Chondrocyte (in vitro differentiated cells): ENCODE results near the gene PTPRS. TPM values are rescaled to one million over a fixed set of nuclear protein-coding genes. Genes with fewer than 3 reads are reported as not detected.

Experiments used
- DNase-seq: peaks from one replicate; pipeline ENCODE4 v3.0.0; 2021; ENCODE audit warnings: mixed read lengths, low spot score
- H3K27ac Mint-ChIP-seq: one replicate; pipeline ENCODE4 v1.8.0; 2021; ENCODE audit warnings: mild to moderate bottlenecking, moderate library complexity, mixed read lengths; ENCODE audit not compliant: unreplicated experiment
- H3K27me3 Mint-ChIP-seq: 2 replicates; pipeline ENCODE4 v1.8.0; 2021; ENCODE audit warnings: low read depth, mixed read lengths
- H3K36me3 Mint-ChIP-seq: 2 replicates; pipeline ENCODE4 v1.8.0; 2021; ENCODE audit warnings: low read depth, mixed read lengths
- H3K4me1 Mint-ChIP-seq: 2 replicates; pipeline ENCODE4 v1.8.0; 2021; ENCODE audit warnings: low read depth, mild to moderate bottlenecking, mixed read lengths
- H3K4me3 Mint-ChIP-seq: one replicate; pipeline ENCODE4 v1.8.0; 2021; ENCODE audit warnings: mild to moderate bottlenecking, moderate library complexity, mixed read lengths; ENCODE audit not compliant: unreplicated experiment
- H3K9me3 Mint-ChIP-seq: 2 replicates; pipeline ENCODE4 v1.8.0; 2021; ENCODE audit warnings: low read depth, mixed read lengths
- total RNA-seq: library from RNA; stranded (reverse); gene quantifications from 3 replicates; pipeline ENCODE4 v1.2.1, GENCODE V29; 2021
- TF ChIP-seq, protein P1 (sequence below): fragments of 200-600 bp; sonication (generic); IDR thresholded peaks from 2 replicates; pipeline ENCODE4 v1.5.0; 2021; ENCODE audit warnings: antibody characterized with exemption, mild to moderate bottlenecking, moderate library complexity

PTPRS gene
- total RNA-seq, 1 donor from 2014 or later: 130 TPM

DNA sequence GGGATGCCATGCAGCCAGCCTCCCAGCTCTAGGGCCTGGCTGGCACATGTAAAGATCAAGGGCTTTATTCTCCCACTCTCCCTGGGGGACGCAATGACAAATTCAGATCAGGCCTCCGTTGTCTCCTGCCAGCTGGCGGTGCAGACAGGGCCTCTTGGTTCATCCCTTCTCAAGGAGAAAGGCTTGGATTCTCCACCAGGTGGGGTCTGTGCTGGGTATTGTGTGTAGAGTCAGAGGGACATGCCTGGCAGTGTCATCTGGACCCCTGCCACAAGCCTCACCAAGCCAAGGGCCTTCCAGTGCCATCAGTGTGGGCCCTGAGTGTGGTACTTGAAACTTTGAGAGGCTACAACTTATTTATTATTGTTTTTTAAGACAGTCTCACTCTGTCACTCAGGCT, 8.4 kb upstream of the PTPRS start:
- TF ChIP-seq, protein P1, sequence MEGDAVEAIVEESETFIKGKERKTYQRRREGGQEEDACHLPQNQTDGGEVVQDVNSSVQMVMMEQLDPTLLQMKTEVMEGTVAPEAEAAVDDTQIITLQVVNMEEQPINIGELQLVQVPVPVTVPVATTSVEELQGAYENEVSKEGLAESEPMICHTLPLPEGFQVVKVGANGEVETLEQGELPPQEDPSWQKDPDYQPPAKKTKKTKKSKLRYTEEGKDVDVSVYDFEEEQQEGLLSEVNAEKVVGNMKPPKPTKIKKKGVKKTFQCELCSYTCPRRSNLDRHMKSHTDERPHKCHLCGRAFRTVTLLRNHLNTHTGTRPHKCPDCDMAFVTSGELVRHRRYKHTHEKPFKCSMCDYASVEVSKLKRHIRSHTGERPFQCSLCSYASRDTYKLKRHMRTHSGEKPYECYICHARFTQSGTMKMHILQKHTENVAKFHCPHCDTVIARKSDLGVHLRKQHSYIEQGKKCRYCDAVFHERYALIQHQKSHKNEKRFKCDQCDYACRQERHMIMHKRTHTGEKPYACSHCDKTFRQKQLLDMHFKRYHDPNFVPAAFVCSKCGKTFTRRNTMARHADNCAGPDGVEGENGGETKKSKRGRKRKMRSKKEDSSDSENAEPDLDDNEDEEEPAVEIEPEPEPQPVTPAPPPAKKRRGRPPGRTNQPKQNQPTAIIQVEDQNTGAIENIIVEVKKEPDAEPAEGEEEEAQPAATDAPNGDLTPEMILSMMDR: peak; percentile 28
- H3K9me3 Mint-ChIP-seq: peaks cover 10% of the 10 kb centered on the region
- peaks cover 5% of the 10 kb centered on the region for H3K27me3 Mint-ChIP-seq
- H3K36me3 Mint-ChIP-seq: peaks cover 3% of the 10 kb centered on the region
- H3K4me1 Mint-ChIP-seq: peaks cover 11% of the 10 kb centered on the region
- H3K4me3 Mint-ChIP-seq: no peak overlapping the region
- DNase-seq: no peak
- no peak overlapping the region for H3K27ac Mint-ChIP-seq

DNA sequence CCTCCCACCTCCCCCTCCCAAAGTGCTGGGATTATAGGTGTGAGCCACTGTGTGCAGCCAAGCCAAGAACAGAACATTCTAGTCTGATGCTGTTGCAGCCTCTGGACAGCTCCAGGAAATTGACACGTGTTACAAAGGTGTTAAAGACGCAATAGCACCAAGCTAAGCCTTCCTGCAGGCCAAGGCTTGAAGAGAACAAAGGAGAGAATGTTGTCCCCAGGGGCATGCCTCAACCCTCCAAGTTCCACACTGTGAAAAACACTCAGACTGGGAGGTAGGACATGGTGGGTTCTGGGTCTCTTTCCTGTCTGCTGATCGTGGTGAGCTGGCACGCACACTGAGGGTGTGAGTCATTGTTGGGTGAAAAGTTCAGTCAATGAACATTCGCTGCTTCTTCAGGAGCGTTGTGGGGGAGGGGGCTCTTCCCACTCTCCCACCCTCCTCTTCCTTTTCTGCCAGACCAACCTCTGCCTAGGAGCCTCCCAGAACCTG, 5.3 kb upstream of the PTPRS start:
- peaks cover 10% of the 10 kb centered on the region for H3K9me3 Mint-ChIP-seq
- no peak for DNase-seq
- TF ChIP-seq, protein P1: no peak
- H3K4me3 Mint-ChIP-seq: no peak overlapping the region
- H3K4me1 Mint-ChIP-seq: peaks cover 11% of the 10 kb centered on the region
- peaks cover 3% of the 10 kb centered on the region for H3K36me3 Mint-ChIP-seq
- peak overlapping the region; percentile 10 for H3K27ac Mint-ChIP-seq
- H3K27me3 Mint-ChIP-seq: peaks cover under 1% of the 10 kb centered on the region

DNA sequence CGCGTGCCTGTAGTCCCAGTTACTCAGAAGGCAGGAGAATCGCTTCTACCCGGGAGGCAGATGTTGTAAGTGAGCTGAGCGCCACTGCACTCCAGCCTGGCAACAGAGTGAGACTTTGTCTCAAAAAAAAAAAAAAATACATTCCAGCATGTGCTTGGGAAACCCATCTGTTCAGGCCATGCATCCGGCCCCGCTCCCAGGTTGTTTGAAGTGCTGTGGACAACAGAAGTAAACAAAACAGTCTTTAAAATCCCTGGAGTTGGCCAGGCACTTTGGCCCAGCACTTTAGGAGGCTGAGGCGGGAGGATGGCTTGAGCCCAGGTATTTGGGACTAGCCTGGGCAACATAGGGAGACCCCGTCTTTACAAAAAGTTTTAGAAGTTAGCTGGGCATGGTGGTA, 3.2 kb upstream of the PTPRS start:
- H3K4me3 Mint-ChIP-seq: no peak overlapping the region
- H3K9me3 Mint-ChIP-seq: peaks cover 10% of the 10 kb centered on the region
- H3K4me1 Mint-ChIP-seq: peaks cover 16% of the 10 kb centered on the region
- H3K36me3 Mint-ChIP-seq: peaks cover 3% of the 10 kb centered on the region
- peak overlapping the region; percentile 63 for H3K27ac Mint-ChIP-seq
- peaks cover 5% of the 10 kb centered on the region for H3K27me3 Mint-ChIP-seq
- TF ChIP-seq, protein P1: no peak
- no peak for DNase-seq

DNA sequence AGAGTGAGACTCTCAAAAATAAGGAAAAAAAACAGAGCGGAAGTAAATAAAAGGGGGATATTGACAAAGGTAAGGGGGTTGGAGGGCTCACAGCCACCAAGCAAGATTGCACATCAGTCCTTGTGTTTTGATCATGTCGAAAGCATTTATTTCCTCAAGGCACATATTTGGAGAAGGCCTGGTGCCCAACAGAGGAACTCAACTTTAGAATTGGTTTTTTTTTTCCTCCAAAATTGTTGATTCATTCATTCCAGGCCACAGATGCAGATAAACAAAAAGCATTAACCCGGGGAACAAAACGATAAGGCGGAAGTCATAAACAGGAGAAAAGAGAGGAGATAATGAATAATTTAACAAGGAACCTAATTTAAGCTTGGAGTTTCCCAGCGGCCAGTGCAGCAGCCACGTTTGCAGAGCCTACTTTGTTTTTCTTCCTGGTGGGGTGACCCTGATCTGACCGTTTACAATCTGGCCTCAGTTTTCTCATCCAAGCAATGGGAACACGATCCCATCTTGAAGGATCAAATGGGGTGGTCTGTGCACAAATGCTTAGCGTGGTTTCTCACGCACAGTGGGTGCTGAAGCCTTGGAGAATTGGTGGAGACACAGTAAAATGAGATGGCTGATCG, 2.1 kb upstream of the PTPRS start:
- Mint-ChIP-seq H3K27ac (no peak overlapping the region), H3K9me3 (peaks cover 9% of the 10 kb centered on the region), H3K36me3 (peaks cover 3% of the 10 kb centered on the region), H3K4me3 (no peak overlapping the region), H3K27me3 (peaks cover 5% of the 10 kb centered on the region), H3K4me1 (peaks cover 17% of the 10 kb centered on the region)
- TF ChIP-seq, protein P1: no peak
- DNase-seq: no peak

DNA sequence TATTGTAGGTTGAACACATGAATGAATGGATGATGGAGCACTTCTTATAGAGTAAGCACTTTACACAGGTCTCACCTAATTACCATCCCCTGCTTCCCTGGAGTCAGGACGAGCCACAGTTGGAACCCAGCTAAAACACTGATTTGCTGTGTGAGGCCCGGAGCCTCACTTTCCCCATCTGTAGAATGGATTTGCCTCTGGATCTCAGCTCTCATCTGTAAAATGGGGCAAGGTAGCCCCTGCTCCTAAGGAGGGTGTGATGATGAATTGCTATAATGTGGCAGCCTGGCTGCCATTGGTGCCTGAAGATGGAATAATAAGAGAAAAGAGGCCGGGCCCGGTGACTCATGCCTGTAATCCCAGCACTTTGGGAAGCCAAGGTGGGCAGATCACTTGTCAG, 1.4 kb upstream of the PTPRS start:
- peaks cover 2% of the 10 kb centered on the region for H3K9me3 Mint-ChIP-seq
- no peaks in the 10 kb centered on the region for H3K36me3 Mint-ChIP-seq
- TF ChIP-seq, protein P1: no peak
- no peak overlapping the region for H3K27ac Mint-ChIP-seq
- H3K4me3 Mint-ChIP-seq: no peak overlapping the region
- peaks cover 5% of the 10 kb centered on the region for H3K27me3 Mint-ChIP-seq
- no peak for DNase-seq
- H3K4me1 Mint-ChIP-seq: peaks cover 17% of the 10 kb centered on the region
